HG02759 (cell line): ENCODE measurements around the gene PPA2.
A peak's percentile ranks its signal among the peaks of the same experiment; 100 is the strongest.
"Not testable (repeated sequence)": the region's sequence is repeated elsewhere in the genome, so short reads cannot be mapped to it uniquely, and the experiment has no call there.

Experiments
- ATAC-seq: cut with Tn5 transposase; IDR thresholded peaks from one replicate; pipeline ENCODE4 v1.9.1; 2021; ENCODE audit warnings: mild to moderate bottlenecking, moderate library complexity; ENCODE audit not compliant: unreplicated experiment

The PPA2 gene

DNA sequence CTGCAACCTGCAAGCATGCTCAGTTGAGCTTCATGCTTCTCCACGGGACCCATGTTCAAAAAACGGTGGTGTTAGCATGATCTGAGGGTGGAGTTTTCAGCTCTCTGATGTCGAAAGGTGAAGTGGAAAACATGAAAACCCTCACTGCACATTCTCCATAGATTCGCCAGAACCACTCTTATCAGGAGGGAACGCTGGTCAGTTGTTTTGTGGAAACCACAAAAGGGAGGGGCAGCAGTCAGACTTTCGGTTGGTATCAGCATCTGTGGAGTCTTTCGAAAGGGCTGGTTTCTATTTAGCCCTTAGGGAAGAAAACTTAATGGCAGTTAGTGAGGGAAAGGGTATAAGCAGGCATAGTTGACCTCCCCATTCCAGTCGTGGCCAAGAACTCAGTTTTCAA, 12.6 kb downstream of the PPA2 start:
- peak; percentile 87 for ATAC-seq

DNA sequence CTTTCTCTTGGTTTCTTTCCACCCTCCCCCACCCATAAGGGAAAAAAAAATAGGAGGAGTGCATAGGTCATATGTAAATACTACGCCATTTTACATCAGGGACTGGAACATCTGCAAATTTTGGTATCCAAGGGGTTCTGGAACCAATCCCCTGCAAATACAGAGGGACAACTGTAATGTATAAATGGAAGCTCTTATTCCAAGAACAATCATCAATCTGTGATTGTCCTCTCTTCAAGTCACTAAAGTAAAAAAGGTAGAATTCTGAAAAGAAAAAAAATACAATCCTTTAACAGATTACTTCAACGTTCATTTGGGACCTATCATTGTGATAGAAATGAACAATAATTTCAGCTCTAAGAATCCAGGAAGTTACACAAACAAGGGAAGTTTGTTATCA, 13.6 kb downstream of the PPA2 start:
- no peak for ATAC-seq

DNA sequence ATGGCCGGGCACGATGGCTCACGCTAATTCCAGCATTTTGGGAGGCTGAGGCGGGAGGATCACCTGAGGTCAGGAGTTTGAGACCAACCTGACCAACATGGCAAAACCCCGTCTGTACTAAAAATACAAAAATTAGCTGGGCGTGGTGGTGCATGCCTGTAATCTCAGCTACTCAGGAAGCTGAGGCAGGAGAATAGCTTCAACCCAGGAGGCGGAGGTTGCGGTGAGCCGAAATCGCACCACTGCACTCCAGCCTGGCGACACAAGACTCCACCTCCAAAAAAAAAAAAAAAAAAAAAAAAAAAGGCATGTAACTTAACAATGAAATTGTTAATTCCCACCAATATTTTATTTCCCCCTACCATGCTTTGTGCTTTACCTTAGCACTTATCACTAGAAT, 15.3 kb downstream of the PPA2 start:
- not testable (repeated sequence) for ATAC-seq

DNA sequence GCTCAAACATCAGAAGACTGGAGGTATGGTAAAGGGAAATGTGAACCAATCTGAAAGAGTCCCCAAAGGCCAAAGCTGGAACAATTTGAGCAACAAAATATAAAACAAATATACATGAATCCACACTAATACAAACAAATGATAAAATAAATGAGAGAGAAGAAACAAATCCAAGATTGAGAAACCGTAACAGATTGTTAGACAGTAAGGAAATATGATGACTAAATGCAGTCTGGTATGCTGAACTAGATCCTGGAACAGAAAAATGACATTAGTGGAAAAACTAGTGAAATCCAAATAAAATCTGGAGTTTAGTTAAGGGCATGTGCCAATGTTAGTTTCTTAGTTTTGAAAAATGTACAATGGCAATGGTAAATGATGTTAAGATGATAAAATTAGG, 15.9 kb downstream of the PPA2 start:
- no peak for ATAC-seq

DNA sequence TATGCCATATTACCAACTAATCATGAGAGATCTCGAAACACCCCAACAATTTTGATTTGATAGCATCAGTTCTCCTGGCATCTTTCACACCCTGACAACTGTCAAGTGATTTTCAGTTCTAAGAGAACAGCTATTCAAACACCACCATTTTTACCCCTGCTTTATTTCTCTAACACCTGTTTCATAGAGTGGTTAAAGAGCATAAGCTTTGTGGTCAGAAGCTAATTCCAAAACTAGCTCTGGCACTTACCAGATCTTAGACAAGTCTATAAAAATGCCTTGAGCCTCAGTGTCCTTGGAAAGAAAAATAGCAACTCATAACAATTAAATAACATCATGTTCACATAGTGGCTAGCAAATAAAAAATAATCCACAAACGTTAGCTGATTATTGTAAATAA, 17.9 kb downstream of the PPA2 start:
- no peak for ATAC-seq

DNA sequence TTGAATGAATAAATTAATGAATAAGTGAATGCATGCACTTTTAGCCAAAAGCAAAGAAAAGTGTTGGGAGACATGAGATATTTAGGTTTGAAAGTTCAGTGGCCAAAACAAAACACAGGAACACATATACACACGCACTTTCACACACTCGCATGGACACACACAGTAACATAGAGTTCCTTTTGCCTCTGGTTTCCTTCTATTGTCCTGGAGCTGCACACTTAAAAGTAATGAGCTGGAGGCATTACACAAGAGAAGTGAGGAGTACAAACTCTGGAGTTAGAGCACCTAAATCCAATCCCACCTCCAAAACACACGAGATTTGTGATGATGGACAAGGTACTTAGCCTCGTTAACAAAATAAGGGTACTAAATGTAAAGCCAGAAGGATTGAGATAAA, 18.7 kb downstream of the PPA2 start:
- no peak for ATAC-seq

DNA sequence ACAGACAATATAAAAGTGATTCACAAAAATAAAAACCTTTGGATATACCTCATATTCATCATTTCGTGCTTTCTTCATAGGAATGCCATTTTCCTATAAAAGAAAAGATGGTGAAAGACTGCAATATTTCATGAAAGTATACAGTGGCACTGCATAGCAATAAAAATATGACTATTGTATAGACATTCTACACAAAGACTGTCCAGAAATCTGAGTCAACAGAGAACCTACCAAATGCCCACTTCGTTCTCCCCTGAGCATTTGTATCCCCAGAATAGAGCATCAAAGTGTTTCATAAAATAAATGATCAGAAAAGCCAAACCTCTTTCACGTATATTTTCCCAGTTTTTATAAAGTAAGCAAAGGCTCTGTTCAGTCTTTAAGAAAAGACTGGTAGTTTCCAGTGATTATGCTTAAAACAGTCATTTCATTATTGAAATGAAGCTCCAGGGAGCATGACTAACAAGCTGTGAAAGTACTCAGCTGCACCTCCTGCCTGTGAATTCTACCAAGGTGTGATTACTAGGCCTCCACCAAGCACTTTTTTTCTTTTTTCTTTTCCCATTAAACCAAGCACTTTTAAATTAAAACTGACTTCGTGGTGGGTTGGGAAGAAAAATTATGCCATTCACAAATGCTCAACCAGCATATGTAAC, 20.2 kb downstream of the PPA2 start:
- ATAC-seq: peak; percentile 94

DNA sequence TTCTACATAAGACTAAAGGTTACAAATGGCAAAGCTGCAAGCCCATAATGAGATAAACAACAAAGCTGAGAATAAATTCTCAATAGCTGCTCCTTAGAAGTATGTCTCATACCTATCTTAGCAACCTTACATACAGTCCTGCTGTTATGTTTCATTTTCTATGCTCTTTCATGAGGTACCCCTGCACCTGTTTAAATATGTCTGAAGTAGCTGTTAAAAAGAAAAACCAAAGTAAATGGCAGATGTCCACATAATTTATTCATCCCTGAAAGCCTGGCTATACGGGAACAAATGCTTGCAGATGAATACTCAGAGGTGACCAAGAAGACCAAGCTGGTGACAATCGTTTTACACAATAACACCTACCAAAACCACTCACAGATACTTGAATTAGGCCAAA, 22.5 kb downstream of the PPA2 start:
- no peak for ATAC-seq

DNA sequence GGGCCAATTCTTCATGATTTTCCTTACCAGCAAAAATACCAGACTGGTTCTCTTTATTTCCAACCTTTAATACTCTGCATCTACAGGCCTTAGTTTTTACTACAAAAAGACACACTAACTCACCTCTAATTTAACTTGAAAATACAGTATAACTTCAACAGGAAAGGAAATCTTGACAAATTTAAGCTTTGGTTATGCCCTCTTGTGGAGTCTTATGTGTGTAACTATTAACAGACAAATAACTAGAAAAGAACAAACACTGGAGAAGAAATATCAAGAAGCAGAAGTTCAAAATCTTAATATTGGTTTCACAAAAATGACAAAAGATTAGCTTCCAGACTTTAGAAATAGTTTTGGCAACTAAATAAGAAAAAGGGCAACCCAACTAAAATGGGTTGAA, 33.0 kb downstream of the PPA2 start:
- no peak for ATAC-seq

DNA sequence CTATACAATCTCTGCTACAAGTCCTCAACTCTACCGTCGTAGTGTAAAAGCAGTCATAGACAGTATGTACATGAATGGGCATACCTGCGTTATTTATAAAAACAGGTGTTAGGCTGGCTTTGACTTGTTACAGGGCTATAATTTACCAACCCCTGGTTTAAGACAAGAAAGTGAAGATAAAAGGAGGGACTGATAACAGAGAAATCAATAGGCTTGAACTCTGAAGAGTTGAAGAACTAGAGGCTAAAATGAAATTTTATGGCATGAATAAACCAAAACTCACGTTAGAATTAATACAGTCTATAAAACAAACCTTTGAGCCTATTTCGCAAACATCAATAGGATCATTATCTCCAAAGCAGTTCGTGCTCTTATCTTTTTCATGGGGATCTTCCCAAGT, 36.2 kb downstream of the PPA2 start:
- no peak for ATAC-seq

DNA sequence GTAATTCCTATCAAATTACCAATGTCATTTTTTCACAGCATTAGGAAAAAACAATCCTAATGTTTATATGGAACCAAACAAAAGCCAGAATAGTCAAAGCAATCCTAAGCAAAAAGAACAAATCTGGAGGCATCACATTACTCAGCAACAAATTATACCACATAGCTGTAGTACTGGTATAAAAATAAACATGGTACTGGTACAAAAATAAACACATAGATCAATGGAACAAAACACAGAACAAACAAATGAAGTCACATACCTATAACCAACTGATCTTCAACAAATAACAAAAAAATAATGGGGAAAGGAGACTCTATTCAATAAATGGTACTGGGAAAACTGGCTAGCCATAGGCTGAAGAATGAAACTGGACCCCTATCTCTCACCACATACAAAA, 37.4 kb downstream of the PPA2 start:
- no peak for ATAC-seq

DNA sequence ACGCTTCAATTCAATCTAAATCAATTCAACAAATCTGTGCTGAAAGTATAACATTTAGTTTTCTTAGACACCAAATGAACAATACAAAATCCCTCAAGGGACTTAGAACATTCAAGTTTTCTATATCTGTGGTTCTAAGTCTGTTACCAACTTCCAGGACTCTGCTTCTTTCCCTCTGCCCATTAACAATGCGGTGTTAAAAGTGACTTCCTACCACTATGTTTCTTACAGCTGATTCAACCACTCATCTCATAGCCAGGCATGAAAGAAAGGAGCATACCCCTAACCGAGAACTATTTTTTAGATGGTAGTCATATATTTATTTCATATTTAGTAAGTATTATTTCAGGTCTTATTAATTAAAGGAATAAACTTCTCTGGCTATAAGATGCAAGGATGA, 38.9 kb downstream of the PPA2 start:
- no peak for ATAC-seq

DNA sequence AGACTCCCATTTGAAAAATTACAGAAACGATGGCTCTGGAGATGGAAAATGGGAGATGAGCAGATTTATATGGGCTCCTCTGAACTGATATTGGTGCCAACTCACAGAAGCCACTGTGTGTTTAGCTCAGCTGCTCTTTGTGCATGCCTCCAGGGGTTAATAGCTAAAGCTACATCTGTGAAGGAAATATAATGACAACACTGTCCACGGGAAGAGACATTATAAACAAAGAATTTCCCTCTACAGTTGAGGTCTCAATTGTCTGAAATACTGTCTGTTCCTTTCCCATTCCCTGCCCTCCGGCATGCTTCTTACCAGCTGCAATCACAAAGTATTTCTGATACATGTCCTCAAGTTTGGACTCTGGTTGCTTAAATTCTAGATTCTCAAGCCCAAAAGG, 40.4 kb downstream of the PPA2 start:
- no peak for ATAC-seq

DNA sequence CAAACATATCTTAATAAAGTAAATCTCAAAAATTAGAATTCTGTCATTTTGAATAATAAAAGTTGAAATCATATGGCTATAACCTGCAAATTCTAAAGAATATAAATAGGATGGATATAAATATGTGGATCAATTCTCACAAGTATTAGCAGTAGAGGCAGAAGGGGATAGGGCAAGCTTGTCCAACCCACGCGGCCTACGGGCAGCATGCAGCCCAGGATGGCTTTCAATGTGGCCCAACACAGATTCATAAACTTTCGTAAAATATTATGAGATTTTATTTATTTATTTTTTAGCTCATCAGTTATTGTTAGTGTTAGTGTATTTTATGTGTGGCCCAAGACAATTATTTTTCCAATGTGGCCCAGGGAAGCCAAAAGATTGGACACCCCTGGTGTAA, 41.4 kb downstream of the PPA2 start:
- ATAC-seq: no peak

DNA sequence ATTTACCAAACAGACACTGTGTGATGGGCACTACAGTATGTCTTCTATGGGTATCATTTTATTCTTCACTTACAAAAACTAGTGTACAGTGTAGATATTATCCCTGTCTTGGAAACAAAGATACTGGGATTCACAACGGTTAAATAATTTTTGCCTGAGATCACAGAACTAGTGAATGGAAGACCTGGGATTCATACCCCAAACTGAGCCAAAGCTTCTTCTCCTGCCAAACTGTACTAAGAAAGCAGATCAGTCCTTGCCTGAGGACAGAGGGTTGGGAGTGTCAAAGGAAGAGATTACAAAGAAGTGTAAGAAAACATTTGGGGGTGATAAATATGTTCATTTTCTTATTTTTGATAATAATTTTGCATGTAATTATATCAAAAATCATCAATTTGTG, 43.1 kb downstream of the PPA2 start:
- no peak for ATAC-seq

DNA sequence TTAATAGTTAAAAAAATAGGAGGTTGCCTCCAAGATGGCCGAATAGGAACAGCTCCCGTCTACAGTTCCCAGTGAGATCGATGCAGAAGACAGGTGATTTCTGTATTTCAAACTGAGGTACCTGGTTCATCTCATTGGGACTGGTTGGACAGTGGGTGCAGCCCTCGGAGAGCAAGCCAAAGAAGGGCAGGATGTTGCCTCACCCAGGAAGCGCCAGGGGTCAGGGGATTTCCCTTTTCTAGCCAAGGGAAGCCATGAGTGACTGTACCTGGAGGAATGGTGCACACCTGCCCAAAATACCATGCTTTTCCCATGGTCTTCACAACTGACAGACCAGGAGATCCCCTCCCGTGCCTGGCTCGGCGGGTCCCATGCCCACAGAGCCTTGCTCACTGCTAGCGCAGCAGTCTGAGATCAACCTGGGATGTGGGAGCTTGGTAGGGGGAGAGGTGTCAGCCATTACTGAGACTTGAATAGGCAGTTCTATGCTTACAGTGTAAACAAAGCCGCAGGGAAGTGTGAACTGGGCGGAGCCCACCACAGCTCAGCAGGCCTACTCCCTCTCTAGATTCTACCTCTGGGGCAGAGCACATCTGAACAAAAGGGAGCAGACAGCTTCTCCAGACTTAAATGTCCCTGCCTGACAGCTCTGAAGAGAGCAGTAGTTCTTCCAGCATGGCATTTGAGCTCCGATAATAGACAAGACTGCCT, 47.5 kb downstream of the PPA2 start:
- ATAC-seq: no peak

DNA sequence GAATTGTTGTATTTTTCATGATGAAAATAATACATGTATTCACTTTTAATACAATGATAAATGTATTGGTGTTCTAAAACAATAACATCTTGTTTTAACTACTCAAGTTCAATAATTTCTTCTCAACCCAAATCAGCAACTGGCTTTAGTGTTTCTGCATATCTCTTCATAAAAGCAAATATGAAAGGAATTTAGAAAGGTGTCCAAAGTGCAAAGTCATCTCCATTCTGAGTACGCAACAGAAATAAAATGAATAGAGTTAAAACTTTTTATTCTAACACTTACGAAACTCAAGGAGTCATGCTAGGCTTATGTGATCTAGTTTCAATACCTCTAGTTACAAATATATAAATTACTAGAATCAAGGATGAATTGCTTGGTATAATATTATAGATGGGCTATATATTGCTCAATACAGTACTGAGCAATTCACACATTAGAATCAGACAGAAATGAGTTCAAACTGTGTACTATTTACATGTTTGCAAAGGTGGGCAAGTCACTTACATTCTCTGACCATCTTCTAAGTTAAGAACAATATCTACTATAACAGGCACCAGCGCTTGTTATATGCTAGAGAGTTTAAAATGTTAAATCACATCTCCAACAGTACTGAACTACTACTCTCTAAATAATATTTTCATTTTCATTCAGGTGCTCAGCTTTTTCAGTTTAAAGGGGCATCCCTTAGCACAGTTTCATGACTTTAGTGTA, 51.5 kb downstream of the PPA2 start:
- no peak for ATAC-seq

DNA sequence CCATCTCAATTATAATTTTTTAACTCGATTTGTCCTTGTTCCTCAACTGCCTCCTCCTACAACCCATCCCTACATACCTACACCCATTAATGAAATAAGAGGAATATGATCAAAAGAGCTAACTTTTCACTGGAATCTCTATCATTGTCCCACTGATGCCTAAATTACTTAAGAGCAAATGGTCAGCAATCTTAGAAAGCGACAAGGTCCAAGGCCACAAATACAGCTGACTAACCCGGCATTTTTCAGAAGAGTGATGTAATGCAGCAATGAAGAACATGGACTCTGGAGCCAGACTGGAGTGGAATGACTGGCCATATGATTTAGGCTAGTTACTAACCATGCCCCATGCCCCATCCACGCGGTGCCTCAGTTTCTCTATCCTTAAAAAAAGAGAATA, 56.2 kb downstream of the PPA2 start:
- ATAC-seq: no peak

DNA sequence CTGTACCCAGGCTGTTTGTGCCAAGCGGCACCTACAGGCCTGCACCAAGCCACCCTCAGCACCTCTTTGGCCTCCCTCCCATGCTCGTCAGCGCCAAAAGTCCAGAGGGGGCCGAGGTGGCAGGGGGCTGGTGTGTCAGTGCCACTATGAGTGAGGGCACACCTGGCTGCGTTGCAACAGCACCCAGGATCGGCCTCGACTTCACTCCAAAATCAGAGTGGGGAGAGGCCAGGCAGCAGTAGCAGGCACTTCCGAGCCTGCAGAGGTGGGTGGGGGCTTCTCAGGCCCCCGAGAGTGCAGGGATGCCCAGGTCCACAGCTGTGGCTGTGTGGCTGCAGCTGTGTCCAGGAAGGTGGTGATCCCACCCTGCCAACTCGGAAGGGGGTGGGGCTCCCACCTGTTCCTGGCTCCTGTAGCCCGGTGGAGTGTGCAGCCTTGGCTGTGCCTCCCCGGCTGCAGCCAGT, 58.5 kb downstream of the PPA2 start:
- no peak for ATAC-seq

DNA sequence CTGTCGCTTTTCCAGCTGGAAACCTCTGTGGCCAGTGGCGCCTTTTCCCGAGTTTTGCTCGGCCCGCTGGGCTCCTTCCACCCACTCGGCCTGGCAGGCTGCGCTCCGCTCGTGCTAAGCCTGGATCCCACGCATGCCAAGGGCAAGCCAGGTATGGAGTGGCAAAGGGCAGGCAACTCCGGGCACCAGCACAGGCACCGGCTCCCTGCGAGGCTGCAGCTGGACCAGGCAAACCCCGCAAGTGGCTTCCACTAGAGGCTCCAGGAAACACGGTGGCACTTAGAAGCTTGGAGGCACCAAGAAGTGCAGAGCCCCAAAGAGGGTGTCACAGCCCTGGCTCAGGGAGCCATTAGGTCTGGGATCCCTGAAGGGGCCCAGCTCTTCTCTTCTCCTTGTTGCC, 59.5 kb downstream of the PPA2 start:
- ATAC-seq: no peak

DNA sequence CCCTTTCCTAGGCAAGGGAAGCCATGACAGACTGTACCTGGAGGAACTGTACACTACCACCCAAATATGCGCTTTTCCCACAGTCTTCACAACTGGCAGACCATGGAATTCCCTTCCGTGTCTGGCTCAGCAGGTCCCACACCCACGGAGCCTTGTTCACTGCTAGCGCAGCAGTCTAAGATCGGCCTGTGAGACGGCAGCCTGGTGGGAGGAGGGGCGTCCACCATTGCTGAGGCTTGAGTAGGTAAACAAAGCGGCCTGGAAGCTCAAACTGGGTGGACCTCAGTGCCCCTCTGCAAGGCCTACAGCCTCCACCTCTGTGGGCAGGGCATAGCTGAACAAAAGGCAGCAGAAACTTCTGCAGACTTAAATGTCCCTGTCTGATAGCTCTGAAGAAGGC, 64.7 kb downstream of the PPA2 start:
- ATAC-seq: not testable (repeated sequence)
